ENCODE measurements around the gene GARNL3.

Gene GARNL3

GRCh38 chr9:127250896-127251391 is 13.6 kb upstream of the GARNL3 start:
- H3K4me3 ChIP-seq = no peak overlapping the region
- TF ChIP-seq CTCF (IDR thresholded peaks at IDR 0.05) = no peak
- no peak for DNase-seq (ENCODE audit: low spot score)
- peak overlapping the region; percentile 33 to 72 for H3K27ac ChIP-seq

DNA sequence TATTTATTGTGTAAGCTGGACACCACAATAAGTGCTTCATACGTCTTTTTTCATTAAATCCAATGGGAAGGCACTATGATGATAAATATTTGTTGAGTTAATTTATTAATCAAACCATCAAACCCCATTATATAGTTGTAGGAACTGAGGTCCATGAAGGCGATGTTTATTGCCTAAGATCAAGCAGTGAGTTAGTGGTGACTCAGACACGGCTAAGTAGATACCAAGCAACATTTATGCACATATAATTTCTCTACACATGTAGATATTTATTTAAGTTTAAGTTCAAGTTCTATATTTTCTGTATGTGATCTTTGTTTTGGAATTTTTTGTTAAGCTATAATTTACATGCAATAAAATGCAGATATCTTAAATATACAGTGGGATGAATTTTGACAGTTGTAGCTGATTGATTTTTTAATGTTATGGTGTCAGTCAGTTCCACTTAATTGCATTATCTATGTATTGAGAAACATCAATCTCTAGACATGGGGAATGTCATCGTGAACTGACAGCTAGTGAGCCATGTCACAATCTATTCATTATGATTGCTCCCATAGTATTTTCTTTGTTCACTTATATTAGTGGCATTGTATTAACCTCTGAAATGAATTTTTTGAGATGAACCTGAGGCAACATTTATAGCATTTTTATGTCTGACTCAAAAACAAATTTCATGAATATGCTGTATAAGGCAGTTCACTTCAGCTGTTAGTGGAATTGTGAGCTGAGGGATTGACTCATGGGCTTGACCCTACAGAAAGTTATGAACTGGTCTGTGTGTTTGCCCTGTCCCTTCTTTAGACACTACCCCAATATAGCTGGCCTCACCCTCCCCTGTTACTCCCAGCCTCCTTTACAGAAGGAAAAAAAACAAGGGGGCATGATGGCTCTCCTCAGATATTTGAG is 11.9 kb upstream of the GARNL3 start:
- no peak overlapping the region for H3K4me3 ChIP-seq
- DNase-seq (ENCODE audit: low spot score) = no peak
- TF ChIP-seq CTCF (IDR thresholded peaks at IDR 0.05) = no peak
- no peak overlapping the region for H3K27ac ChIP-seq

- no peak for TF ChIP-seq CTCF (IDR thresholded peaks at IDR 0.05)
- DNase-seq (ENCODE audit: low spot score) = no peak
- Histone ChIP-seq H3K27ac (no peak overlapping the region), H3K4me3 (no peak overlapping the region)
Measured at GRCh38 chr9:127253446-127253845, 11.1 kb upstream of the GARNL3 start.

DNA sequence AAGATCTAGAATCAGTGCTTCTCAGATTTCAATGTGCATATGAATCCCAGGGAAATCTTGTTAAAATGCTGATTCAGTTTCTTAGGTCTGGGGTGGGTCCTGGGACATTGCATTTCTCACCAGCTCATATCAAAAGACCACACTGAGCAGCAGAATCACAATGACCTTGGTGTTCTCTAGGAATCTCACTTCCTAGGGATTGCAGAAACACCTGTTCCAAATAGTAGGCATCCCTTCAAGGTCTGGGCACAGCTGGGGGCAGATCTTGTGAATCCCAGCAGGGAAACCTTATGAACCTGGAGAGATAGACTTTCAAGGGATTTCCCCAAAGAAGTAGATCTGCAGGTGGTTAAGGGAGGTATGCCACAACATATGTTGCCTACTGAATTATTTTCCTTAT is 8.9 kb upstream of the GARNL3 start:
- no peak for DNase-seq (ENCODE audit: low spot score)
- Histone ChIP-seq H3K4me3 (no peak overlapping the region), H3K27ac (no peak overlapping the region)
- TF ChIP-seq CTCF (IDR thresholded peaks at IDR 0.05) = no peak

GRCh38 chr9:127256324-127256723 is 8.2 kb upstream of the GARNL3 start:
- Histone ChIP-seq H3K4me3 (no peak overlapping the region), H3K27ac (no peak overlapping the region)
- no peak for DNase-seq (ENCODE audit: low spot score)
- no peak for TF ChIP-seq CTCF (IDR thresholded peaks at IDR 0.05)

DNA sequence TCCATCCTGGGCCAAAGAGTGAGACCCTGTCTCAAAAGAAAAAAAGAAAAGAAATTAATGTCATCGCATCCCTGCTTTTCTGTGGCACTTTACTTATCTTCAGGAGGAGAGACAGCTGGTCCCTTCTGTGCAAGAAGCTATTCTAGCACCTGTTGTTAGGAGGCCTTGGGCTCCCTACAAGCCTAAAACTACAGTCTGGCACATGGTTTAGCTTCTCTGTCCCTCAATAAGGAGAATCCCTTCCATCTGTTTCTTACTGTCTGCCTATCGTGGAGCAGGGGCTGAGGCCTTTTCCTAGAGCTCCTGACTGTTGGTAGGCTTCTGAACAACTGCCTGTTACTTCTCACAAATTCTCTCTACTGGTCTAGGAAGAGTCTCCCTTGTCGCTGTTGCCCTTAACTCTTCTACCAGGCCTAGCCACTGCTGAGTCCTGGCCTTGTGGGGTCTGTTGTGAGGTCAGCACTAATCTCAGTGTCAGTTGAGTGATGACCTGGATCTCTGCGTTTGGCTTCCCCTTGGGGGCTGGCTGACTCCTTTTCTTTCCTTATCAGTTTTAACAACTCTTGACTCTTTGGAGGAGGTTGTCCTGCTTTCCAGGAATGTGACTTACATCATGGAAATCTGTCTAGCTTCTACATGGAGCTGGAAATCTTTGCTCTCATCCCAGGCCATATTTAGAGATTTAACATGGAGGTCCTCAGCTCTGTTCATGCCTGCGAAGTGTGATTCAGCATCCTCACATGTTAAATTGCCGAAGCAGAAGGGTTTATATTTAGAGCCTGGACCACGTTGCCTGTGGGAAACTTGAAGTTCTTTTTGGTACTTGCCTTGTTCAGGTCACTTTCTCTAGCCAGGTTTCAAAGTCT is 5.7 kb upstream of the GARNL3 start:
- Histone ChIP-seq H3K4me3 (no peak overlapping the region), H3K27ac (peak overlapping the region; percentile 74 to 75)
- no peak for DNase-seq (ENCODE audit: low spot score)
- TF ChIP-seq CTCF (IDR thresholded peaks at IDR 0.05) = no peak

All from coronary artery (tissue), 2 donors.